ENCODE measurements around the gene ASCC3.

Gene ASCC3

DNA sequence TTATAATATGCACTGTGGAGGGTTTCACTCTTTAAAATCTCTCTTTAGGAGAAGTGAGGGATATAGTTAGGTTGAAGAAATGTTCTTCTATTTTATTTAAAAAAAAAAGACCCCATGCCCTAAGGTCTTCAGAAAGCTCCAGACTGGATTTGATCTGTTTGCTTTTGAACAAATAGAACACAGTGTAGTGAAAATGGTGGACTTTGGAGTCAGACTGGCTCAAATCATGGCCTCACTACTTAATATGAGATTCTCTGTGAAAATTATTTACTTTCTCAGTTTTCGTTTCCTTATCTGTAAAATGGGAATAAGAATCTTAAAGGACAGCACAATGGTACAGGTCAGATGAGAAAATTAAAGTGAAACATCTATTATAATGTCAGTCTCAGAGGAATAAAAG is 203.9 kb downstream of the ASCC3 start:
- Histone ChIP-seq H3K9me3 (ENCODE audit: control insufficient read depth in 1 of 2, low read length in 2 of 2) (no peaks in the 10 kb centered on the region), H3K4me1 (ENCODE audit: control insufficient read depth in 1 of 2, insufficient read depth in 2 of 2, low read length in 2 of 2) (no peaks in the 10 kb centered on the region), H3K4me3 (ENCODE audit: low read depth in 1 of 2, low read length in 2 of 2) (no peak overlapping the region), H3K9ac (ENCODE audit: low read depth in 1 of 2, low read length in 2 of 2) (no peak overlapping the region), H3K36me3 (ENCODE audit: control insufficient read depth in 1 of 2, insufficient read depth in 2 of 2, low read length in 2 of 2) (no peaks in the 10 kb centered on the region), H3K27me3 (ENCODE audit: control insufficient read depth in 1 of 2, insufficient read depth in 2 of 2, low read length in 2 of 2) (no peaks in the 10 kb centered on the region), H3K27ac (ENCODE audit: low read depth, low read length) (no peak overlapping the region)

- Histone ChIP-seq H3K4me1 (ENCODE audit: control insufficient read depth in 1 of 2, insufficient read depth in 2 of 2, low read length in 2 of 2) (no peaks in the 10 kb centered on the region), H3K27me3 (ENCODE audit: control insufficient read depth in 1 of 2, insufficient read depth in 2 of 2, low read length in 2 of 2) (no peaks in the 10 kb centered on the region), H3K9me3 (ENCODE audit: control insufficient read depth in 1 of 2, low read length in 2 of 2) (no peaks in the 10 kb centered on the region), H3K36me3 (ENCODE audit: control insufficient read depth in 1 of 2, insufficient read depth in 2 of 2, low read length in 2 of 2) (peaks cover 0 to 4% of the 10 kb centered on the region in 2 donors), H3K9ac (ENCODE audit: low read depth in 1 of 2, low read length in 2 of 2) (no peak overlapping the region), H3K4me3 (ENCODE audit: low read depth in 1 of 2, low read length in 2 of 2) (no peak overlapping the region), H3K27ac (ENCODE audit: low read depth, low read length) (no peak overlapping the region)
Measured at GRCh38 chr6:100673641-100674040, 207.5 kb downstream of the ASCC3 start.

DNA sequence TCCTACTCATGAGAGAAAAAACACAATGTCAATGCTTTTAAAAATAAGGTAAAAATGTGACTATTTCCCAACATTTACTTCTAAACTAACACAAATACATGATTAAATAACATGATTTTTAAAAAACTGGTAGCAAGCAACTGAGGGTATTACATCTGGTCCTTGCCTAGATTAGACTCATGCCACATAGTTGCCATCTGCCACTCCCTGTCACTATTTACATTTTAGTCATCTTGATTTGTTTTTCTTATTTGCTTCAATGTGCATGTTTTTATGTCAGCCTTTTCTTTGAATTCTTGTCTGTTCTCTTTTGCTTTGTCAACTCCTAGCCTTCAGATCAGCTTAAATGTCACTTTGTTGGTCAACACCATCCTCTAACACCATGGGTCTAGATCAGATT is 209.4 kb downstream of the ASCC3 start:
- Histone ChIP-seq H3K4me1 (ENCODE audit: control insufficient read depth in 1 of 2, insufficient read depth in 2 of 2, low read length in 2 of 2) (no peaks in the 10 kb centered on the region), H3K9me3 (ENCODE audit: control insufficient read depth in 1 of 2, low read length in 2 of 2) (no peaks in the 10 kb centered on the region), H3K36me3 (ENCODE audit: control insufficient read depth in 1 of 2, insufficient read depth in 2 of 2, low read length in 2 of 2) (peaks cover 0 to 4% of the 10 kb centered on the region in 2 donors), H3K9ac (ENCODE audit: low read depth in 1 of 2, low read length in 2 of 2) (no peak overlapping the region), H3K27me3 (ENCODE audit: control insufficient read depth in 1 of 2, insufficient read depth in 2 of 2, low read length in 2 of 2) (no peaks in the 10 kb centered on the region), H3K27ac (ENCODE audit: low read depth, low read length) (no peak overlapping the region), H3K4me3 (ENCODE audit: low read depth in 1 of 2, low read length in 2 of 2) (no peak overlapping the region)

- H3K9me3 ChIP-seq (ENCODE audit: control insufficient read depth in 1 of 2, low read length in 2 of 2), result no peaks in the 10 kb centered on the region
- no peak overlapping the region for H3K27ac ChIP-seq (ENCODE audit: low read depth, low read length)
- peaks cover 0 to 4% of the 10 kb centered on the region in 2 donors for H3K36me3 ChIP-seq (ENCODE audit: control insufficient read depth in 1 of 2, insufficient read depth in 2 of 2, low read length in 2 of 2)
- no peaks in the 10 kb centered on the region for H3K4me1 ChIP-seq (ENCODE audit: control insufficient read depth in 1 of 2, insufficient read depth in 2 of 2, low read length in 2 of 2)
- H3K4me3 ChIP-seq (ENCODE audit: low read depth in 1 of 2, low read length in 2 of 2), result no peak overlapping the region
- no peak overlapping the region for H3K9ac ChIP-seq (ENCODE audit: low read depth in 1 of 2, low read length in 2 of 2)
- H3K27me3 ChIP-seq (ENCODE audit: control insufficient read depth in 1 of 2, insufficient read depth in 2 of 2, low read length in 2 of 2), result no peaks in the 10 kb centered on the region
Measured at GRCh38 chr6:100670056-100670455, 211.1 kb downstream of the ASCC3 start.

DNA sequence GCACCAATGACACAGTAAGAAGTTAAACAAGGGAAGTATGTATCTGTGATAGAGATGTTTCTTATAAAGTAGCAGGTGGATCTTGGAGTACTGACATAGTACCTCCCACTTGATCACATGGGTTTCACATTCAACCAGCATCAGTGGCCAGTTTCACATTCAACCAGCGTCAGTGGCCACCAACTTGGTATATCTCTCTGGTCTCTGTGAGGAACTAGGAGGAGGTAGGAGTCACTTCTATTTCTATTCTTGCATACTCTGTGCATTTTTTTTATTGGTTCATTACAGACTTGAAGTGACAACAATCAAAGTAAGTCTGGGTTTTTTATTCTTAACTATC is 216.1 kb downstream of the ASCC3 start:
- H3K9me3 ChIP-seq (ENCODE audit: control insufficient read depth in 1 of 2, low read length in 2 of 2), result no peaks in the 10 kb centered on the region
- H3K27me3 ChIP-seq (ENCODE audit: control insufficient read depth in 1 of 2, insufficient read depth in 2 of 2, low read length in 2 of 2), result no peaks in the 10 kb centered on the region
- H3K4me3 ChIP-seq (ENCODE audit: low read depth in 1 of 2, low read length in 2 of 2), result no peak overlapping the region
- no peaks in the 10 kb centered on the region for H3K4me1 ChIP-seq (ENCODE audit: control insufficient read depth in 1 of 2, insufficient read depth in 2 of 2, low read length in 2 of 2)
- peaks cover 0 to 4% of the 10 kb centered on the region in 2 donors for H3K36me3 ChIP-seq (ENCODE audit: control insufficient read depth in 1 of 2, insufficient read depth in 2 of 2, low read length in 2 of 2)
- H3K9ac ChIP-seq (ENCODE audit: low read depth in 1 of 2, low read length in 2 of 2), result no peak overlapping the region
- H3K27ac ChIP-seq (ENCODE audit: low read depth, low read length), result no peak overlapping the region

GRCh38 chr6:100664274-100665040 is 216.7 kb downstream of the ASCC3 start:
- Histone ChIP-seq H3K36me3 (ENCODE audit: control insufficient read depth in 1 of 2, insufficient read depth in 2 of 2, low read length in 2 of 2) (peaks cover 0 to 4% of the 10 kb centered on the region in 2 donors), H3K9ac (ENCODE audit: low read depth in 1 of 2, low read length in 2 of 2) (no peak overlapping the region), H3K27ac (ENCODE audit: low read depth, low read length) (no peak overlapping the region), H3K4me1 (ENCODE audit: control insufficient read depth in 1 of 2, insufficient read depth in 2 of 2, low read length in 2 of 2) (no peaks in the 10 kb centered on the region), H3K9me3 (ENCODE audit: control insufficient read depth in 1 of 2, low read length in 2 of 2) (no peaks in the 10 kb centered on the region), H3K4me3 (ENCODE audit: low read depth in 1 of 2, low read length in 2 of 2) (no peak overlapping the region), H3K27me3 (ENCODE audit: control insufficient read depth in 1 of 2, insufficient read depth in 2 of 2, low read length in 2 of 2) (no peaks in the 10 kb centered on the region)

- H3K36me3 ChIP-seq (ENCODE audit: control insufficient read depth in 1 of 2, insufficient read depth in 2 of 2, low read length in 2 of 2), result peaks cover 0 to 4% of the 10 kb centered on the region in 2 donors
- H3K27ac ChIP-seq (ENCODE audit: low read depth, low read length), result no peak overlapping the region
- H3K4me1 ChIP-seq (ENCODE audit: control insufficient read depth in 1 of 2, insufficient read depth in 2 of 2, low read length in 2 of 2), result no peaks in the 10 kb centered on the region
- H3K9me3 ChIP-seq (ENCODE audit: control insufficient read depth in 1 of 2, low read length in 2 of 2), result no peaks in the 10 kb centered on the region
- H3K9ac ChIP-seq (ENCODE audit: low read depth in 1 of 2, low read length in 2 of 2), result no peak overlapping the region
- H3K27me3 ChIP-seq (ENCODE audit: control insufficient read depth in 1 of 2, insufficient read depth in 2 of 2, low read length in 2 of 2), result no peaks in the 10 kb centered on the region
- H3K4me3 ChIP-seq (ENCODE audit: low read depth in 1 of 2, low read length in 2 of 2), result no peak overlapping the region
Measured at GRCh38 chr6:100663219-100663863, 217.8 kb downstream of the ASCC3 start.

- H3K4me1 ChIP-seq (ENCODE audit: control insufficient read depth in 1 of 2, insufficient read depth in 2 of 2, low read length in 2 of 2), result no peaks in the 10 kb centered on the region
- H3K4me3 ChIP-seq (ENCODE audit: low read depth in 1 of 2, low read length in 2 of 2), result no peak overlapping the region
- H3K27ac ChIP-seq (ENCODE audit: low read depth, low read length), result no peak overlapping the region
- peaks cover 0 to 4% of the 10 kb centered on the region in 2 donors for H3K36me3 ChIP-seq (ENCODE audit: control insufficient read depth in 1 of 2, insufficient read depth in 2 of 2, low read length in 2 of 2)
- H3K9me3 ChIP-seq (ENCODE audit: control insufficient read depth in 1 of 2, low read length in 2 of 2), result no peaks in the 10 kb centered on the region
- no peak overlapping the region for H3K9ac ChIP-seq (ENCODE audit: low read depth in 1 of 2, low read length in 2 of 2)
- H3K27me3 ChIP-seq (ENCODE audit: control insufficient read depth in 1 of 2, insufficient read depth in 2 of 2, low read length in 2 of 2), result no peaks in the 10 kb centered on the region
Measured at GRCh38 chr6:100662264-100662663, 218.9 kb downstream of the ASCC3 start.

DNA sequence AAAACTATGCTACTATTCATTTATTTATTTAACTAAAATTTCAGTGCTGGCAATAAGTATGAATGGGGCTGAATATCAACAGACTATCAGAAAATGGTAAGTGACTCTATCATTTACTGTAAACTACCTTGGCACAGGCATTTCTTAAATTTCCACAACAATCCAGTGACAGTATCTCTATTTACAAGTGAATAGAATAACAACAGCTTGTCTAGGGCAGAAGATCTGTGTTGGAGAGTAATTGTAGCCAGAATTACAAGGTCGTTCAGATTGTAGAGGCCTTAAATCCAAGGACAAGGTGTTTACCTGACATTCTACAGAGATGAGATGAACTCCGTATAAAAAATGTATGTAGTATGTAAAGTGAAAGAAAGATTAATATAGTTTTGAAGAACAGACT is 222.6 kb downstream of the ASCC3 start:
- Histone ChIP-seq H3K27ac (ENCODE audit: low read depth, low read length) (no peak overlapping the region), H3K27me3 (ENCODE audit: control insufficient read depth in 1 of 2, insufficient read depth in 2 of 2, low read length in 2 of 2) (no peaks in the 10 kb centered on the region), H3K9ac (ENCODE audit: low read depth in 1 of 2, low read length in 2 of 2) (no peak overlapping the region), H3K9me3 (ENCODE audit: control insufficient read depth in 1 of 2, low read length in 2 of 2) (no peaks in the 10 kb centered on the region), H3K4me1 (ENCODE audit: control insufficient read depth in 1 of 2, insufficient read depth in 2 of 2, low read length in 2 of 2) (no peaks in the 10 kb centered on the region), H3K4me3 (ENCODE audit: low read depth in 1 of 2, low read length in 2 of 2) (no peak overlapping the region), H3K36me3 (ENCODE audit: control insufficient read depth in 1 of 2, insufficient read depth in 2 of 2, low read length in 2 of 2) (peaks cover 0 to 4% of the 10 kb centered on the region in 2 donors)

- Histone ChIP-seq H3K27me3 (ENCODE audit: control insufficient read depth in 1 of 2, insufficient read depth in 2 of 2, low read length in 2 of 2) (no peaks in the 10 kb centered on the region), H3K36me3 (ENCODE audit: control insufficient read depth in 1 of 2, insufficient read depth in 2 of 2, low read length in 2 of 2) (peaks cover 0 to 4% of the 10 kb centered on the region in 2 donors), H3K4me3 (ENCODE audit: low read depth in 1 of 2, low read length in 2 of 2) (no peak overlapping the region), H3K9me3 (ENCODE audit: control insufficient read depth in 1 of 2, low read length in 2 of 2) (no peaks in the 10 kb centered on the region), H3K27ac (ENCODE audit: low read depth, low read length) (no peak overlapping the region), H3K4me1 (ENCODE audit: control insufficient read depth in 1 of 2, insufficient read depth in 2 of 2, low read length in 2 of 2) (no peaks in the 10 kb centered on the region), H3K9ac (ENCODE audit: low read depth in 1 of 2, low read length in 2 of 2) (no peak overlapping the region)
Measured at GRCh38 chr6:100657678-100658330, 223.3 kb downstream of the ASCC3 start.

All from duodenal mucosa (tissue), 2 donors.